H1 (cell line): Measurements from ENCODE around the gene SYTL2. TPM values are rescaled to one million over a fixed set of nuclear protein-coding genes. Genes with fewer than 3 reads are reported as not detected.

ENCODE experiments used
- KDM1A ChIP-seq: fragments of 200-600, 300-600 bp; sonication (generic); IDR thresholded peaks from 2 replicates; pipeline ENCODE4 v1.7.1; 2016; ENCODE audit warnings: mild to moderate bottlenecking, low read length, borderline replicate concordance
- SIRT6 ChIP-seq: IDR thresholded peaks from one replicate; pipeline ENCODE4 v1.7.1; 2012; ENCODE audit warnings: low read length, inconsistent platforms
- polyA plus RNA-seq, 7 experiments: library from polyadenylated mRNA; depleted of rRNA in 3 of 7; stranded (reverse) in 5 of 7; unstranded in 2 of 7; fragments of >200 nt in 5 of 7; fragments of 200-250 nt in 2 of 7; gene quantifications; 1 replicate in 5 of 7; 2 replicates in 1 of 7; 4 replicates in 1 of 7; pipeline versions ENCODE4 v1.2.1 to v1.2.3, GENCODE V29; 2011 to 2013; ENCODE audit warnings: missing spikeins in 2 of 7, mixed read lengths in 2 of 7
- total RNA-seq: library from RNA; stranded (reverse); fragmentation: NEBNext Ultra II Directional; extraction: Animal tissue kit (Norgen Biotek cat#: 25700); gene quantifications from 2 replicates; pipeline ENCODE4 v1.2.1, GENCODE V29; 2021

The SYTL2 gene
- total and polyA plus RNA-seq, 2 of the 8 experiments (the other 6 are each of a cell fraction or from before 2014, with no cell fraction given): 1.3 to 9.1 TPM

- no peak for TF ChIP-seq SIRT6
- TF ChIP-seq KDM1A: no peak
Measured at GRCh38 chr11:85685820-85686459, 125.0 kb downstream of the SYTL2 start, which contains the start of gene CCDC89 (continued).
